HL-60 (cell line): ENCODE measurements around the gene ZNF318.

Experiments used
- DNase-seq, 2 experiments: peaks; one replicate each; pipeline ENCODE4 v3.0.0-alpha.2; 2010 to 2020; ENCODE audit warnings: low read depth in 1 of 2, low spot score in 1 of 2
- H3K27ac ChIP-seq: fragments of 250-450 bp; sonication (Bioruptor Pico); replicated peaks from 2 replicates; pipeline ENCODE4 v1.5.1; 2020; ENCODE audit warnings: mild to moderate bottlenecking, moderate library complexity
- H3K27me3 ChIP-seq: fragments of 250-450 bp; sonication (Bioruptor Pico); 2 replicates; pipeline ENCODE4 v1.5.1; 2021; ENCODE audit warnings: mild to moderate bottlenecking, moderate library complexity; ENCODE audit not compliant: insufficient read depth, poor library complexity, severe bottlenecking
- H3K4me3 ChIP-seq: replicated peaks from 2 replicates; pipeline ENCODE4 v1.5.1; 2011; ENCODE audit warnings: mild to moderate bottlenecking, control low read depth, low read length; ENCODE audit not compliant: insufficient read depth
- GABPA ChIP-seq: IDR thresholded peaks from 2 replicates; pipeline ENCODE4 v1.6.1; 2012; ENCODE audit warnings: low read depth
- POLR2AphosphoS5 ChIP-seq: IDR thresholded peaks from 2 replicates; pipeline ENCODE4 v1.6.1; 2012; ENCODE audit warnings: low read depth
- SPI1 ChIP-seq: IDR thresholded peaks from 2 replicates; pipeline ENCODE4 v1.6.1; 2012; ENCODE audit warnings: low read depth, mild to moderate bottlenecking, borderline replicate concordance
- TF ChIP-seq, protein P1 (sequence below): IDR thresholded peaks from one replicate; pipeline ENCODE4 v1.5.1; 2011; ENCODE audit warnings: low read length, control low read depth, inconsistent platforms; ENCODE audit not compliant: insufficient read depth
- TF ChIP-seq, protein P2 (sequence below): IDR thresholded peaks from 2 replicates; pipeline ENCODE4 v1.6.1; 2012; ENCODE audit warnings: low read depth; ENCODE audit not compliant: insufficient replicate concordance

ZNF318 gene

DNA sequence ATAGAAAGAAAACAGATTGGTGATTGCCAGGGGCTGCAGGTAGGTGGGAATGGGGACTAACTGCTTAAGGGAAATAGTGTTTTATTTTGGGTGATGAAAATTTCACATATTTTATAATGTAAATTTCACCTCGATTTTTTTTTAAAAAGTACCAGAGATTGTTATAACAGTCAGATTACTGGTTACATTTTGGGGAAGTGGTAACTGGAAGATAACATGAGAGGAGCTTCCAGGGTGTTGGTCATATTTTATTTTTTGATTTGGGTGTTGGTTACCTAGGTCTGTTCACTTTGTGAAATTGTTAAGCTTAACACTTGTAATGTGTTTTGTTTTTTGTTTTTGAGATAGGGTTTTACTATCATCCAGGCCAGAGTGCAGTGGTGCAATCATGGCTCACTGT lies 43.6 kb downstream of the ZNF318 start:
- peak; percentile 85 for TF ChIP-seq SPI1
- no peak for TF ChIP-seq POLR2AphosphoS5
- H3K27me3 ChIP-seq: no peaks in the 10 kb centered on the region
- H3K27ac ChIP-seq: no peak overlapping the region
- no peak for DNase-seq
- no peak overlapping the region for H3K4me3 ChIP-seq

DNA sequence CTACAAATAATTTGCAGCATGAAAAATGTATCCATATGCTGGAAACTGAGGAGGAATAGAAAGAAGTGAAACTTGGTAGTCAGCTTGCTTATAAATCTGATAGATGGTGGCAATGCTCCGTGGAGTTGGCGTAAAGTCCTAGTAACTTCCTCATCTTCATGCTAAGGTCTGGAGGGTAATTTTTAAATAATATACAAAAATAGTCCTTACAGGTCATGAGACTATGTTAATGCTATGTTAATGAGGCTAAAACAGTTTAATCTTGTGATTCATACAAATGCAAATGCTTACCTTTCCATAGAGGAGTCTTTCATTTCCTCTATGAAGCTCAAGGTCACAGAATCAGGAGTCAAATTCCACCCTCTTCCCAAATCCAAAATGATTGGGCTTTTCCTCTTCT lies 51.4 kb downstream of the ZNF318 start:
- Histone ChIP-seq H3K27me3 (no peaks in the 10 kb centered on the region), H3K27ac (no peak overlapping the region), H3K4me3 (no peak overlapping the region)
- TF ChIP-seq POLR2AphosphoS5: no peak
- TF ChIP-seq GABPA: no peak
- TF ChIP-seq, protein P1, sequence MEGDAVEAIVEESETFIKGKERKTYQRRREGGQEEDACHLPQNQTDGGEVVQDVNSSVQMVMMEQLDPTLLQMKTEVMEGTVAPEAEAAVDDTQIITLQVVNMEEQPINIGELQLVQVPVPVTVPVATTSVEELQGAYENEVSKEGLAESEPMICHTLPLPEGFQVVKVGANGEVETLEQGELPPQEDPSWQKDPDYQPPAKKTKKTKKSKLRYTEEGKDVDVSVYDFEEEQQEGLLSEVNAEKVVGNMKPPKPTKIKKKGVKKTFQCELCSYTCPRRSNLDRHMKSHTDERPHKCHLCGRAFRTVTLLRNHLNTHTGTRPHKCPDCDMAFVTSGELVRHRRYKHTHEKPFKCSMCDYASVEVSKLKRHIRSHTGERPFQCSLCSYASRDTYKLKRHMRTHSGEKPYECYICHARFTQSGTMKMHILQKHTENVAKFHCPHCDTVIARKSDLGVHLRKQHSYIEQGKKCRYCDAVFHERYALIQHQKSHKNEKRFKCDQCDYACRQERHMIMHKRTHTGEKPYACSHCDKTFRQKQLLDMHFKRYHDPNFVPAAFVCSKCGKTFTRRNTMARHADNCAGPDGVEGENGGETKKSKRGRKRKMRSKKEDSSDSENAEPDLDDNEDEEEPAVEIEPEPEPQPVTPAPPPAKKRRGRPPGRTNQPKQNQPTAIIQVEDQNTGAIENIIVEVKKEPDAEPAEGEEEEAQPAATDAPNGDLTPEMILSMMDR: no peak
- TF ChIP-seq, protein P2, sequence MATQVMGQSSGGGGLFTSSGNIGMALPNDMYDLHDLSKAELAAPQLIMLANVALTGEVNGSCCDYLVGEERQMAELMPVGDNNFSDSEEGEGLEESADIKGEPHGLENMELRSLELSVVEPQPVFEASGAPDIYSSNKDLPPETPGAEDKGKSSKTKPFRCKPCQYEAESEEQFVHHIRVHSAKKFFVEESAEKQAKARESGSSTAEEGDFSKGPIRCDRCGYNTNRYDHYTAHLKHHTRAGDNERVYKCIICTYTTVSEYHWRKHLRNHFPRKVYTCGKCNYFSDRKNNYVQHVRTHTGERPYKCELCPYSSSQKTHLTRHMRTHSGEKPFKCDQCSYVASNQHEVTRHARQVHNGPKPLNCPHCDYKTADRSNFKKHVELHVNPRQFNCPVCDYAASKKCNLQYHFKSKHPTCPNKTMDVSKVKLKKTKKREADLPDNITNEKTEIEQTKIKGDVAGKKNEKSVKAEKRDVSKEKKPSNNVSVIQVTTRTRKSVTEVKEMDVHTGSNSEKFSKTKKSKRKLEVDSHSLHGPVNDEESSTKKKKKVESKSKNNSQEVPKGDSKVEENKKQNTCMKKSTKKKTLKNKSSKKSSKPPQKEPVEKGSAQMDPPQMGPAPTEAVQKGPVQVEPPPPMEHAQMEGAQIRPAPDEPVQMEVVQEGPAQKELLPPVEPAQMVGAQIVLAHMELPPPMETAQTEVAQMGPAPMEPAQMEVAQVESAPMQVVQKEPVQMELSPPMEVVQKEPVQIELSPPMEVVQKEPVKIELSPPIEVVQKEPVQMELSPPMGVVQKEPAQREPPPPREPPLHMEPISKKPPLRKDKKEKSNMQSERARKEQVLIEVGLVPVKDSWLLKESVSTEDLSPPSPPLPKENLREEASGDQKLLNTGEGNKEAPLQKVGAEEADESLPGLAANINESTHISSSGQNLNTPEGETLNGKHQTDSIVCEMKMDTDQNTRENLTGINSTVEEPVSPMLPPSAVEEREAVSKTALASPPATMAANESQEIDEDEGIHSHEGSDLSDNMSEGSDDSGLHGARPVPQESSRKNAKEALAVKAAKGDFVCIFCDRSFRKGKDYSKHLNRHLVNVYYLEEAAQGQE: no peak
- TF ChIP-seq SPI1: no peak
- no peak for DNase-seq

DNA sequence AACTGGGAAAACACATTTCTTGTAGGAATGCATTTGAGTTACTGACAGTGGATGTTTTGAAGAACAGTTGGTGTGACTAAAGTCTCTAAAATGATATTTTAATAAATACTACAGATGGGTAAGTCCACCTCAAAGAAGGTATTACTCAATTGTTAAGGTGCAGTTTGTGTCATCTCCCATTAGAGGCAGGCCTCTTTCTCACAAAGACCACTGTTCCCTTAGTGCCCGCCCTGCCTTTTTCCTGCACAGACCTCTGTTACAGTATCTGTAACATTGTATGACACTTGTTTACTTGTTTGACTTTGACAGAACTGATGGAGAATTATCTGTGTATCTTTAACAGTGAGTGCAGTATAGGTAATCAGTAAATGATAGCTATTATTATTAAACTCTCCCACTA lies 55.6 kb downstream of the ZNF318 start:
- no peak for DNase-seq
- TF ChIP-seq GABPA: no peak
- TF ChIP-seq, protein P1: no peak
- no peak for TF ChIP-seq POLR2AphosphoS5
- TF ChIP-seq SPI1: no peak
- TF ChIP-seq, protein P2: no peak
- Histone ChIP-seq H3K4me3 (no peak overlapping the region), H3K27ac (peak overlapping the region; percentile 69), H3K27me3 (no peaks in the 10 kb centered on the region)

DNA sequence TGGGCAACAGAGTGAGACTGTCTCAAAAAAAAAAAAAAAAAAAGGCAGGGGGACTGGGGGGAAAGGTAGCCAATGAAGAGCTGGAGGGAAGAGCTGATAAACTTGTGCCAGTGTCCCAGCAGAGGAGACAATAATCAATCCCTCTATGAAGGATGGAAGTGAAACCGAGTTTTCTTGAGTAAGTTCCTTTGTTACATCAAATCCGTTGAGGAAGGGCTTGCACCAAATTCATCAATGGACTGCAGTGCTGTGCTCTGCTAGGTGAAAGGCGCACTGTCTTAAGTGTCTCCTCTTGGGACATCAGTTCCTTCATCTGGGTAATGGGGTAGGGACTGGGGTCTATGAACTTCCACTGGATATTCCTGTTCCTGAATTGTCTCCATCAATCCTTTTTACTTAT lies 57.8 kb downstream of the ZNF318 start:
- no peak for TF ChIP-seq GABPA
- no peak for TF ChIP-seq SPI1
- TF ChIP-seq, protein P2: no peak
- no peak for TF ChIP-seq POLR2AphosphoS5
- TF ChIP-seq, protein P1: no peak
- peak overlapping the region; percentile 69 for H3K27ac ChIP-seq
- H3K27me3 ChIP-seq: no peaks in the 10 kb centered on the region
- no peak overlapping the region for H3K4me3 ChIP-seq
- DNase-seq: peak; percentile 41 to 76
